ENCODE measurements around the gene CCDC90B.

The CCDC90B gene

DNA sequence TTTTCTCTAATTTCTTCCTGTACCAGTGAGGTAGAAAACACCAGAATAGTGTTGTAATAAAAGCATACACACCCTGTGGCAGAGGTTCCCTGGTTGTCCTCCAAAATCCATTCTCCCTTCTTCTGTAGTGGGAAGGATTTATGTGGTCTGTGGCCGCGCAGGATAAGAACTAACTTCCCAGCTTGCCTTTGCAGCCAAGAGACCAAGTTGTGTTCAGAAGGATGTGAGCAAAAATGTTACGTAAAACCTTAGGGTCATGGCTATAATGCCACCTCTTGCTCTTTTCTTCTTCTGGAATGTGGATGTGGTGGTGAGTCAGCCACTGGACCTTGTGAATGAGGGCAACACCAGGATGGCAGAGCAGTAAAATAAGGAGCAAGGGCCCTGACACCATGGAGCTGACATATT is 28.4 kb downstream of the CCDC90B start:
- no CpG with 5 or more reads among the region's 3 CpGs for WGBS (ENCODE audit: extremely low coverage, insufficient coverage, low lambda C conversion rate)
- Histone ChIP-seq H3K23ac (ENCODE audit: low read length) (no peak overlapping the region), H3K4me3 (ENCODE audit: low read length) (no peak overlapping the region), H2BK120ac (ENCODE audit: low read depth, low read length) (no peak overlapping the region), H3K4me1 (ENCODE audit: control insufficient read depth, low read depth, low read length) (no peaks in the 10 kb centered on the region), H3K18ac (ENCODE audit: low read length) (no peak overlapping the region), H2AK5ac (ENCODE audit: low read length) (no peak overlapping the region), H4K5ac (ENCODE audit: low read length) (no peak overlapping the region), H3K79me1 (ENCODE audit: low read length) (no peaks in the 10 kb centered on the region), H3K27me3 (ENCODE audit: insufficient read depth, low read length, poor library complexity) (no peaks in the 10 kb centered on the region), H3K79me2 (ENCODE audit: control insufficient read depth, insufficient read depth, low read length) (no peaks in the 10 kb centered on the region), H3K27ac (ENCODE audit: low read depth, low read length) (no peak overlapping the region), H2BK5ac (ENCODE audit: low read length) (no peak overlapping the region), H3K56ac (ENCODE audit: low read length) (no peak overlapping the region), H2BK15ac (replicated peaks; ENCODE audit: low read depth) (no peak overlapping the region), H3K4me2 (ENCODE audit: low read length) (no peak overlapping the region), H3K36me3 (ENCODE audit: control insufficient read depth, insufficient read depth, low read length) (peaks cover 2% of the 10 kb centered on the region), H4K8ac (ENCODE audit: low read depth, low read length) (no peak overlapping the region), H3K9ac (ENCODE audit: low read length) (no peak overlapping the region), H3K4ac (ENCODE audit: low read depth, low read length) (no peak overlapping the region)
- peak; percentile 20 for DNase-seq

DNA sequence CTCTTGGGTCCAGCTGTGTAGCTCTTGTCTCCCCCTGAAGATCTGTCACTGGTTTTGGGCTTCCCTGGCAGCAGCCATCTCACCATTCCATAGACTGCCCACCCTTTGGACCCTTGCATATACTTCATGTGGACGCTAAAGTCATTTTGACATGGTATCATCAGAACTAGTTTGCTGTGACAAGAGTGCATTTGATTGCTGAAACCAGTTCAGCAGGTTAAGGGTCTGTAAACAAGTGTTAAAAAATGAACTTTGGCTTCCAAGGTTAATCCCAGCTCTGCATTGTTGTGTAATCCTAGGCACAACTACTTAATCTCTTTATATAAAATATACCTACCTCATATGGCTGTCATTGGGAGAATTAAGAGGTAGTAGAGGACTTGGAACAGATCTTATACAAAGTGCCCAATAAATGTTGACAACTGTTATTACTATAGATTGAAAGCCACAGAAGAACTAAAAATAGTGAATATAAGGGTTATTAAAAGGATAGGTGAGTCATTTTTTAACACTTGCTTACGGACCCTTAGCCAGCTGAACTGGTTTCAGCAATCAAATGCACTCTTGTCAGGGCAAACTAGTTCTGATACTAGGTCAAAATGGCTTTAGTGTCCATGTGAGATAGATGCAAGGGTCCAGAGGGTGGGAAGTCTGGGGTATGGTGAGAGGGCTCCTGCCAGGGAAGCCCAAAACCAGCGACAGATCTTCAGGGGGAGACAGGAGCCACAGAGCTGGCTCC is 29.4 kb downstream of the CCDC90B start:
- Histone ChIP-seq H3K27ac (ENCODE audit: low read depth, low read length) (no peak overlapping the region), H3K56ac (ENCODE audit: low read length) (no peak overlapping the region)

DNA sequence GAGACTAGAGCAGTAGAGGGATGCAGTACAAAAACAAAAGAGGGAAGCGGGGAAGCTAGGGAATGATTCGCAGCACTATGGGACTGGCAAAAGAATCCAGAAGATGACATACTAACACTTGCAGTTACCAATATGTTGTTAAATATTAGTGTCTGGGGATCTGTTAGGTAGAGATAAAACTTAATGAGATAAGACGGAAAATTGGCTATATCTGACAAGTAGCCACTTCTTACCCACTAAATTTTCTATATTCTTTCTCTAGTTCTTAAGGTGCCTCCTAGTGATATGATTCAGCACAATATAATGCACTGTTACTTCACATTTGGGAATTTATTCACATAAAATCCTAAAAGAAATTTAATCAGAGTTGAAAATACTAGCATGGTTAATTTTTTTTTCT is 30.8 kb downstream of the CCDC90B start:
- Histone ChIP-seq H3K23ac (ENCODE audit: low read length) (no peak overlapping the region), H3K4me3 (ENCODE audit: low read length) (no peak overlapping the region), H3K36me3 (ENCODE audit: control insufficient read depth, insufficient read depth, low read length) (peaks cover 2% of the 10 kb centered on the region), H3K4ac (ENCODE audit: low read depth, low read length) (no peak overlapping the region), H3K9ac (ENCODE audit: low read length) (no peak overlapping the region), H2BK5ac (ENCODE audit: low read length) (no peak overlapping the region), H3K27ac (ENCODE audit: low read depth, low read length) (no peak overlapping the region), H2AK5ac (ENCODE audit: low read length) (no peak overlapping the region), H2BK15ac (replicated peaks; ENCODE audit: low read depth) (no peak overlapping the region), H3K27me3 (ENCODE audit: insufficient read depth, low read length, poor library complexity) (no peaks in the 10 kb centered on the region), H2BK120ac (ENCODE audit: low read depth, low read length) (no peak overlapping the region), H3K4me1 (ENCODE audit: control insufficient read depth, low read depth, low read length) (no peaks in the 10 kb centered on the region), H3K79me1 (ENCODE audit: low read length) (no peaks in the 10 kb centered on the region), H3K4me2 (ENCODE audit: low read length) (no peak overlapping the region), H4K8ac (ENCODE audit: low read depth, low read length) (no peak overlapping the region), H4K5ac (ENCODE audit: low read length) (no peak overlapping the region), H3K18ac (ENCODE audit: low read length) (no peak overlapping the region), H3K56ac (ENCODE audit: low read length) (no peak overlapping the region), H3K79me2 (ENCODE audit: control insufficient read depth, insufficient read depth, low read length) (no peaks in the 10 kb centered on the region)
- no peak for DNase-seq
- WGBS (ENCODE audit: extremely low coverage, insufficient coverage, low lambda C conversion rate): no CpG with 5 or more reads among the region's 3 CpGs

More for the DNA sequence above, 29.4 kb downstream of the CCDC90B start:
- Histone ChIP-seq H3K4me1 (ENCODE audit: control insufficient read depth, low read depth, low read length) (no peaks in the 10 kb centered on the region), H3K79me1 (ENCODE audit: low read length) (no peaks in the 10 kb centered on the region), H2BK120ac (ENCODE audit: low read depth, low read length) (no peak overlapping the region), H3K4me2 (ENCODE audit: low read length) (no peak overlapping the region), H3K27me3 (ENCODE audit: insufficient read depth, low read length, poor library complexity) (no peaks in the 10 kb centered on the region), H3K36me3 (ENCODE audit: control insufficient read depth, insufficient read depth, low read length) (peaks cover 2% of the 10 kb centered on the region), H2BK5ac (ENCODE audit: low read length) (no peak overlapping the region), H2BK15ac (replicated peaks; ENCODE audit: low read depth) (no peak overlapping the region), H4K8ac (ENCODE audit: low read depth, low read length) (no peak overlapping the region), H2AK5ac (ENCODE audit: low read length) (no peak overlapping the region), H3K4me3 (ENCODE audit: low read length) (no peak overlapping the region), H3K18ac (ENCODE audit: low read length) (no peak overlapping the region), H3K79me2 (ENCODE audit: control insufficient read depth, insufficient read depth, low read length) (no peaks in the 10 kb centered on the region), H3K23ac (ENCODE audit: low read length) (no peak overlapping the region), H3K9ac (ENCODE audit: low read length) (no peak overlapping the region), H3K4ac (ENCODE audit: low read depth, low read length) (no peak overlapping the region), H4K5ac (ENCODE audit: low read length) (no peak overlapping the region)
- no CpG with 5 or more reads among the region's 3 CpGs for WGBS (ENCODE audit: extremely low coverage, insufficient coverage, low lambda C conversion rate)
- no peak for DNase-seq

- Histone ChIP-seq H3K4me1 (ENCODE audit: control insufficient read depth, low read depth, low read length) (no peaks in the 10 kb centered on the region), H2AK5ac (ENCODE audit: low read length) (no peak overlapping the region), H3K18ac (ENCODE audit: low read length) (no peak overlapping the region), H4K8ac (ENCODE audit: low read depth, low read length) (no peak overlapping the region), H3K9ac (ENCODE audit: low read length) (no peak overlapping the region), H3K4me3 (ENCODE audit: low read length) (no peak overlapping the region), H3K23ac (ENCODE audit: low read length) (no peak overlapping the region), H3K4ac (ENCODE audit: low read depth, low read length) (no peak overlapping the region), H2BK15ac (replicated peaks; ENCODE audit: low read depth) (no peak overlapping the region), H3K4me2 (ENCODE audit: low read length) (no peak overlapping the region), H3K79me2 (ENCODE audit: control insufficient read depth, insufficient read depth, low read length) (no peaks in the 10 kb centered on the region), H3K27me3 (ENCODE audit: insufficient read depth, low read length, poor library complexity) (no peaks in the 10 kb centered on the region), H3K36me3 (ENCODE audit: control insufficient read depth, insufficient read depth, low read length) (peaks cover 2% of the 10 kb centered on the region), H4K5ac (ENCODE audit: low read length) (no peak overlapping the region), H3K27ac (ENCODE audit: low read depth, low read length) (no peak overlapping the region), H2BK5ac (ENCODE audit: low read length) (no peak overlapping the region), H2BK120ac (ENCODE audit: low read depth, low read length) (no peak overlapping the region), H3K79me1 (ENCODE audit: low read length) (no peaks in the 10 kb centered on the region), H3K56ac (ENCODE audit: low read length) (no peak overlapping the region)
- no CpG with 5 or more reads among the region's 2 CpGs for WGBS (ENCODE audit: extremely low coverage, insufficient coverage, low lambda C conversion rate)
- DNase-seq: no peak
Observed at GRCh38 chr11:83252941-83253340, 33.2 kb downstream of the CCDC90B start.

DNA sequence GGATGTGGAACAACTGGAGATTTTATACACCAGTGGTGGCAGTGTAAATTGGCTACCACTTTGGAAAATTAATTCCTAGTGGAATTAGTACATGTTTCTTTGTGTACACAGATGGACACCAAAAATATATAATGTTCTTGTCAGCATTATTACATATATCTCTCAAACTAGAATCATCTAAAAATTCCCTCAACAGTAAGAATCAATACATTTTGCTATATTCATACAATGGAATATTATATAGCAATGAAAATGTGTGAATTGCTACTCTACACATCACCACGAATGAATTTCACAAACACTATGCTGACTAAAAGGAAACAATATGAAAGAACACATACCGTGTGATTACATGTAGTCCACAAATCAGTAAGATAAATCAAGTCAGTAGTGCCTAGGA is 33.9 kb downstream of the CCDC90B start:
- Histone ChIP-seq H3K4me2 (ENCODE audit: low read length) (no peak overlapping the region), H3K4me3 (ENCODE audit: low read length) (no peak overlapping the region), H3K79me1 (ENCODE audit: low read length) (no peaks in the 10 kb centered on the region), H2BK15ac (replicated peaks; ENCODE audit: low read depth) (no peak overlapping the region), H2AK5ac (ENCODE audit: low read length) (no peak overlapping the region), H3K9ac (ENCODE audit: low read length) (no peak overlapping the region), H3K27ac (ENCODE audit: low read depth, low read length) (no peak overlapping the region), H3K27me3 (ENCODE audit: insufficient read depth, low read length, poor library complexity) (no peaks in the 10 kb centered on the region), H4K8ac (ENCODE audit: low read depth, low read length) (no peak overlapping the region), H3K36me3 (ENCODE audit: control insufficient read depth, insufficient read depth, low read length) (no peaks in the 10 kb centered on the region), H4K5ac (ENCODE audit: low read length) (no peak overlapping the region), H3K18ac (ENCODE audit: low read length) (no peak overlapping the region), H2BK120ac (ENCODE audit: low read depth, low read length) (no peak overlapping the region), H3K23ac (ENCODE audit: low read length) (no peak overlapping the region), H3K4ac (ENCODE audit: low read depth, low read length) (no peak overlapping the region), H2BK5ac (ENCODE audit: low read length) (no peak overlapping the region), H3K4me1 (ENCODE audit: control insufficient read depth, low read depth, low read length) (no peaks in the 10 kb centered on the region), H3K79me2 (ENCODE audit: control insufficient read depth, insufficient read depth, low read length) (no peaks in the 10 kb centered on the region), H3K56ac (ENCODE audit: low read length) (no peak overlapping the region)
- WGBS (ENCODE audit: extremely low coverage, insufficient coverage, low lambda C conversion rate): no CpG with 5 or more reads among the region's 2 CpGs
- no peak for DNase-seq

All from mesendoderm (in vitro differentiated cells).